ENCODE data around the gene KRTAP5-10.
"Not testable (repeated sequence)": the region's sequence is repeated elsewhere in the genome, so short reads cannot be mapped to it uniquely, and the experiment has no call there.

DNA sequence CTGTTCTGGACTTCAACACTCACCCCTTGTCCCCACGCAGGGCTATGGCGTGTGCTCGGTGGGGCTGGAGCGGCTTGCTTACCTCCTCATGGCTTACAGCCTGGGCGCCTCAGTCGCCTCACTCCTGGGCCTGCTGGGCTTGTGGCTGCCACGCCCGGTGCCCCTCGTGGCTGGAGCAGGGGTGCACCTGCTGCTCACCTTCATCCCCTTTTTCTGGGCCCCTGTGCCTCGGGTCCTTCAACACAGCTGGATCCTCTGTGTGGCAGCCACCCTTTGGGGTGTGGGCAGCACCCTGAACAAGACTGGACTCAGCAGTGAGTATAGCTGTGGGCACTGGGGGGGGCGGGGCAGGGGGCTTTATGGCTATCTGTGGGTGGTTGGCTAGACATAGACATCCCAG, 37.9 kb downstream of the KRTAP5-10 start:
- not testable (repeated sequence) for TF ChIP-seq ZNF274 (IDR thresholded peaks at IDR 0.05; ENCODE audit: low read length); ZNF274 (tag by site-specific recombination; IDR thresholded peaks at IDR 0.05; ENCODE audit: borderline replicate concordance); MZF1 (tag by site-specific recombination; IDR thresholded peaks at IDR 0.05; ENCODE audit: borderline replicate concordance); ZNF558 (tag by site-specific recombination; IDR thresholded peaks at IDR 0.05); MEIS1 (CRISPR knock-in tag; IDR thresholded peaks at IDR 0.05; ENCODE audit: borderline replicate concordance); YY1 (tag by site-specific recombination; IDR thresholded peaks at IDR 0.05); HOXD13 (CRISPR knock-in tag; IDR thresholded peaks at IDR 0.05; ENCODE audit: borderline replicate concordance); ZFP37 (tag by site-specific recombination; IDR thresholded peaks at IDR 0.05); ZFP69B (tag by site-specific recombination; IDR thresholded peaks at IDR 0.05); ZNF248 (tag by site-specific recombination; IDR thresholded peaks at IDR 0.05)
- TF ChIP-seq, protein P1, sequence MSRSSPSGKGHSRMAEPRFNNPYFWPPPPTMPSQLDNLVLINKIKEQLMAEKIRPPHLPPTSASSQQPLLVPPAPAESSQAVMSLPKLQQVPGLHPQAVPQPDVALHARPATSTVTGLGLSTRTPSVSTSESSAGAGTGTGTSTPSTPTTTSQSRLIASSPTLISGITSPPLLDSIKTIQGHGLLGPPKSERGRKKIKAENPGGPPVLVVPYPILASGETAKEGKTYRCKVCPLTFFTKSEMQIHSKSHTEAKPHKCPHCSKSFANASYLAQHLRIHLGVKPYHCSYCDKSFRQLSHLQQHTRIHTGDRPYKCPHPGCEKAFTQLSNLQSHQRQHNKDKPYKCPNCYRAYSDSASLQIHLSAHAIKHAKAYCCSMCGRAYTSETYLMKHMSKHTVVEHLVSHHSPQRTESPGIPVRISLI (tag by site-specific recombination; IDR thresholded peaks at IDR 0.05) = not testable (repeated sequence)
- TF ChIP-seq, protein P2, sequence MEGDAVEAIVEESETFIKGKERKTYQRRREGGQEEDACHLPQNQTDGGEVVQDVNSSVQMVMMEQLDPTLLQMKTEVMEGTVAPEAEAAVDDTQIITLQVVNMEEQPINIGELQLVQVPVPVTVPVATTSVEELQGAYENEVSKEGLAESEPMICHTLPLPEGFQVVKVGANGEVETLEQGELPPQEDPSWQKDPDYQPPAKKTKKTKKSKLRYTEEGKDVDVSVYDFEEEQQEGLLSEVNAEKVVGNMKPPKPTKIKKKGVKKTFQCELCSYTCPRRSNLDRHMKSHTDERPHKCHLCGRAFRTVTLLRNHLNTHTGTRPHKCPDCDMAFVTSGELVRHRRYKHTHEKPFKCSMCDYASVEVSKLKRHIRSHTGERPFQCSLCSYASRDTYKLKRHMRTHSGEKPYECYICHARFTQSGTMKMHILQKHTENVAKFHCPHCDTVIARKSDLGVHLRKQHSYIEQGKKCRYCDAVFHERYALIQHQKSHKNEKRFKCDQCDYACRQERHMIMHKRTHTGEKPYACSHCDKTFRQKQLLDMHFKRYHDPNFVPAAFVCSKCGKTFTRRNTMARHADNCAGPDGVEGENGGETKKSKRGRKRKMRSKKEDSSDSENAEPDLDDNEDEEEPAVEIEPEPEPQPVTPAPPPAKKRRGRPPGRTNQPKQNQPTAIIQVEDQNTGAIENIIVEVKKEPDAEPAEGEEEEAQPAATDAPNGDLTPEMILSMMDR (tag by site-specific recombination; IDR thresholded peaks at IDR 0.05) = not testable (repeated sequence)
- TF ChIP-seq, protein P3, sequence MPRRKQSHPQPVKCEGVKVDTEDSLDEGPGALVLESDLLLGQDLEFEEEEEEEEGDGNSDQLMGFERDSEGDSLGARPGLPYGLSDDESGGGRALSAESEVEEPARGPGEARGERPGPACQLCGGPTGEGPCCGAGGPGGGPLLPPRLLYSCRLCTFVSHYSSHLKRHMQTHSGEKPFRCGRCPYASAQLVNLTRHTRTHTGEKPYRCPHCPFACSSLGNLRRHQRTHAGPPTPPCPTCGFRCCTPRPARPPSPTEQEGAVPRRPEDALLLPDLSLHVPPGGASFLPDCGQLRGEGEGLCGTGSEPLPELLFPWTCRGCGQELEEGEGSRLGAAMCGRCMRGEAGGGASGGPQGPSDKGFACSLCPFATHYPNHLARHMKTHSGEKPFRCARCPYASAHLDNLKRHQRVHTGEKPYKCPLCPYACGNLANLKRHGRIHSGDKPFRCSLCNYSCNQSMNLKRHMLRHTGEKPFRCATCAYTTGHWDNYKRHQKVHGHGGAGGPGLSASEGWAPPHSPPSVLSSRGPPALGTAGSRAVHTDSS (tag by site-specific recombination; IDR thresholded peaks at IDR 0.05) = not testable (repeated sequence)
- TF ChIP-seq, protein P4, sequence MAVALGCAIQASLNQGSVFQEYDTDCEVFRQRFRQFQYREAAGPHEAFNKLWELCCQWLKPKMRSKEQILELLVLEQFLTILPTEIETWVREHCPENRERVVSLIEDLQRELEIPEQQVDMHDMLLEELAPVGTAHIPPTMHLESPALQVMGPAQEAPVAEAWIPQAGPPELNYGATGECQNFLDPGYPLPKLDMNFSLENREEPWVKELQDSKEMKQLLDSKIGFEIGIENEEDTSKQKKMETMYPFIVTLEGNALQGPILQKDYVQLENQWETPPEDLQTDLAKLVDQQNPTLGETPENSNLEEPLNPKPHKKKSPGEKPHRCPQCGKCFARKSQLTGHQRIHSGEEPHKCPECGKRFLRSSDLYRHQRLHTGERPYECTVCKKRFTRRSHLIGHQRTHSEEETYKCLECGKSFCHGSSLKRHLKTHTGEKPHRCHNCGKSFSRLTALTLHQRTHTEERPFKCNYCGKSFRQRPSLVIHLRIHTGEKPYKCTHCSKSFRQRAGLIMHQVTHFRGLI (tag by site-specific recombination; IDR thresholded peaks at IDR 0.05) = not testable (repeated sequence)
